Measurements from ENCODE around the gene PLAC8L1.

Gene PLAC8L1

GRCh38 chr5:146040527-146040926, 64.8 kb downstream of the PLAC8L1 start:
- DNase-seq: no peak

- DNase-seq: no peak
These were observed 66.0 kb downstream of the PLAC8L1 start for GRCh38 chr5:146039420-146039819.

GRCh38 chr5:146034605-146035004, 70.8 kb downstream of the PLAC8L1 start:
- DNase-seq: no peak
